Breast epithelium (tissue), 4 donors: Measurements from ENCODE around the gene CFAP46. TPM values are rescaled to one million over a fixed set of nuclear protein-coding genes. Genes with fewer than 3 reads are reported as not detected.
A peak's percentile ranks its signal among the peaks of the same experiment; 100 is the strongest.

Experiments
- DNase-seq, 2 donors: peaks; one replicate each; pipeline ENCODE4 v3.0.0-alpha.2; 2019; ENCODE audit warnings: low spot score in 2 of 2
- H3K27ac ChIP-seq, 2 donors: fragments of 200-600 bp; sonication (generic) in 1 of 2; one replicate each; pipeline ENCODE4 v1.5.1; 2016 to 2019; ENCODE audit warnings: mild to moderate bottlenecking in 1 of 2
- H3K27me3 ChIP-seq, 2 donors: fragments of 200-600 bp; sonication (generic) in 1 of 2; one replicate each; pipeline versions ENCODE4 v1.5.1 to v1.6.0; 2017 to 2019; ENCODE audit warnings: control low read depth in 1 of 2, mild to moderate bottlenecking in 1 of 2
- H3K36me3 ChIP-seq: fragments of 200-600 bp; one replicate; pipeline ENCODE4 v1.5.1; 2019
- H3K4me1 ChIP-seq, 2 donors: fragments of 200-600 bp; sonication (generic); one replicate each; pipeline ENCODE4 v1.5.1; 2016 to 2019; ENCODE audit warnings: control low read depth in 1 of 2
- H3K4me3 ChIP-seq, 3 donors: fragments of 200-600 bp; sonication (generic); 1 replicate in 2 of 3; 2 replicates in 1 of 3; pipeline ENCODE4 v1.5.1; 2016 to 2019; ENCODE audit warnings: mild to moderate bottlenecking in 3 of 3, moderate library complexity in 2 of 3
- H3K9me3 ChIP-seq, 2 donors: fragments of 200-600 bp; sonication (generic) in 1 of 2; one replicate each; pipeline ENCODE4 v1.5.1; 2016 to 2019; ENCODE audit warnings: control low read depth in 1 of 2
- POLR2A ChIP-seq: fragments of 450-650 bp; IDR thresholded peaks from one replicate; pipeline ENCODE4 v1.6.1; 2016; ENCODE audit warnings: antibody characterized with exemption, mild to moderate bottlenecking, moderate library complexity
- POLR2AphosphoS5 ChIP-seq, 3 donors: sonication (generic); formaldehyde crosslinking; IDR thresholded peaks; one replicate each; pipeline ENCODE4 v1.6.1; 2017; ENCODE audit warnings: antibody characterized with exemption in 3 of 3
- intact Hi-C: fragments of 100-400 bp; cut with DNase I; formaldehyde crosslinking; loops from one replicate; pipeline ENCODE4 v1.15.1; 2023; ENCODE audit warnings: low total_unique reads
- total RNA-seq, 3 donors: library from RNA; depleted of rRNA; stranded (reverse); fragments of >200 nt; gene quantifications; one replicate each; pipeline ENCODE4 v1.1.0, GENCODE V29; 2016
- TF ChIP-seq, protein P1 (sequence below), 3 donors: fragments of 450-650 bp; IDR thresholded peaks; one replicate each; pipeline ENCODE4 v1.5.1; 2016 to 2017; ENCODE audit warnings: antibody characterized with exemption in 3 of 3, mild to moderate bottlenecking in 3 of 3, moderate library complexity in 3 of 3

Gene CFAP46
- total RNA-seq, 3 donors from 2014 or later: 0.16 to 0.73 (median 0.66) TPM

DNA sequence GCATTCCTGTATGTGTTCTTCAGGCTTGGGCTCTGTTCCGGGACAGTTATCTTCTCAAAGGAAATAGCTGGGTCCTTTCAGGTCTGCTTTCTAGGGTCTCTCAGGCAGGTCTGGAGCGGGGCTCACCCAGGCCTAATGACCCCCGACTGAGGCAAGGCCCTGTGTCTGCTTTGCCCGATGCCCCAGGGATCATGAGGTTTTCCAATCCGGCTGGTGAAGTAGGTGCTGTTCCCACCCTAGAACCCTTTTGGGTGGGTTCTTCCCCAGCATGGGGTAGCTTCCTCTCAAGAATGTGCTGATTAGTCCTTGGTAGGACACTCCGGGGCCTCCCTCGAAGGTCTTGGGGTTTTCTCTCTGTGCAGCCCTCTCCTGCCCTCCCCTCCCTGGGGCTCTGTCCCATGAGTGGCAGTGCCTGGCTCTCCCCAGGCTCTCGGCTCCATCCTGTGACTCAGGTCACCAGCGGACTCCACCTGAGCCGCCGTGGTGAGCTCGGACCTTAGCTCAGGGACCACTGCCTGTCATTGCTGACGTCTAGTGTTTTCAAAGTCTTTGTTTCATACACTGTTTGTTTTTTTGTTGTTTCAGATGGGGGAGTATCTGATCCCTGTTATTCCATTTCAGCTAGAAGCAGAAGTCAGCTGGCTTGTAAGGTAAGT is 85.4 kb downstream of the CFAP46 start:
- Histone ChIP-seq H3K9me3 (peaks cover 10 to 17% of the 10 kb centered on the region in 2 donors), H3K4me1 (no peaks in the 10 kb centered on the region), H3K27me3 (peaks cover 0 to 45% of the 10 kb centered on the region in 2 donors), H3K36me3 (no peaks in the 10 kb centered on the region), H3K4me3 (no peak overlapping the region), H3K27ac (no peak overlapping the region)
- intact Hi-C loops: no loop called here
- DNase-seq: peak in 1 of 2 donors; percentile 27
- TF ChIP-seq POLR2AphosphoS5 (IDR thresholded peaks at IDR 0.05) (no peak), POLR2A (no peak)
- TF ChIP-seq, protein P1, sequence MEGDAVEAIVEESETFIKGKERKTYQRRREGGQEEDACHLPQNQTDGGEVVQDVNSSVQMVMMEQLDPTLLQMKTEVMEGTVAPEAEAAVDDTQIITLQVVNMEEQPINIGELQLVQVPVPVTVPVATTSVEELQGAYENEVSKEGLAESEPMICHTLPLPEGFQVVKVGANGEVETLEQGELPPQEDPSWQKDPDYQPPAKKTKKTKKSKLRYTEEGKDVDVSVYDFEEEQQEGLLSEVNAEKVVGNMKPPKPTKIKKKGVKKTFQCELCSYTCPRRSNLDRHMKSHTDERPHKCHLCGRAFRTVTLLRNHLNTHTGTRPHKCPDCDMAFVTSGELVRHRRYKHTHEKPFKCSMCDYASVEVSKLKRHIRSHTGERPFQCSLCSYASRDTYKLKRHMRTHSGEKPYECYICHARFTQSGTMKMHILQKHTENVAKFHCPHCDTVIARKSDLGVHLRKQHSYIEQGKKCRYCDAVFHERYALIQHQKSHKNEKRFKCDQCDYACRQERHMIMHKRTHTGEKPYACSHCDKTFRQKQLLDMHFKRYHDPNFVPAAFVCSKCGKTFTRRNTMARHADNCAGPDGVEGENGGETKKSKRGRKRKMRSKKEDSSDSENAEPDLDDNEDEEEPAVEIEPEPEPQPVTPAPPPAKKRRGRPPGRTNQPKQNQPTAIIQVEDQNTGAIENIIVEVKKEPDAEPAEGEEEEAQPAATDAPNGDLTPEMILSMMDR (IDR thresholded peaks at IDR 0.05): no peak

GRCh38 chr10:132855889-132856288 is 86.5 kb downstream of the CFAP46 start:
- intact Hi-C loops: no loop called here
- TF ChIP-seq POLR2A (no peak), POLR2AphosphoS5 (IDR thresholded peaks at IDR 0.05) (no peak)
- TF ChIP-seq, protein P1 (IDR thresholded peaks at IDR 0.05): no peak

GRCh38 chr10:132851451-132851850 is 90.9 kb downstream of the CFAP46 start:
- TF ChIP-seq POLR2AphosphoS5 (IDR thresholded peaks at IDR 0.05) (no peak), POLR2A (no peak)
- TF ChIP-seq, protein P1 (IDR thresholded peaks at IDR 0.05): no peak
- no peaks in the 10 kb centered on the region for H3K36me3 ChIP-seq
- DNase-seq: no peak
- intact Hi-C loops: no loop called here
- H3K9me3 ChIP-seq: peaks cover 4 to 5% of the 10 kb centered on the region in 2 donors
- H3K27me3 ChIP-seq: peaks cover 0 to 33% of the 10 kb centered on the region in 2 donors
- H3K27ac ChIP-seq: no peak overlapping the region
- H3K4me1 ChIP-seq: no peaks in the 10 kb centered on the region
- H3K4me3 ChIP-seq: no peak overlapping the region

More at GRCh38 chr10:132855889-132856288, 86.5 kb downstream of the CFAP46 start:
- peaks cover 10 to 17% of the 10 kb centered on the region in 2 donors for H3K9me3 ChIP-seq
- DNase-seq: no peak
- H3K36me3 ChIP-seq: no peaks in the 10 kb centered on the region
- no peak overlapping the region for H3K4me3 ChIP-seq
- no peak overlapping the region for H3K27ac ChIP-seq
- H3K27me3 ChIP-seq: peaks cover 0 to 34% of the 10 kb centered on the region in 2 donors
- no peaks in the 10 kb centered on the region for H3K4me1 ChIP-seq

DNA sequence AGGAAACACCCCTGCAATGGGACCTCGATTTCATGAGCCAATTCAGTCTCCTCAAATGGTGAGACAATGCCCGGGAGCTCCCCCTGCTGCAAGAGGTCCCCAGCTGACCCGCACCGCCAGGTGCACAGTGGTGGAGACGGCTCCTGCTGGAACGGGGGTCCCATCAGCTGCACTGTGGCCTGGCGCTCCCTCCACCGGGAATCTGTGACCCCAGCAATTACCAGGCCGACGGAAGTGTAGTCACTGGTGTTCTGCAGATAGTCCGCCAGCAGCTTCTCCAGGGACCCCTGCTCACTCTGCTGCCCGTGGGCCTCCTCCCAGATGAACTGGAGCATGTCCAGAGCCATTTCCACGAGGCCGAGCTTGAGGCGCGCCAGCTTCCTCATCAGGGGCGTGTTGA is 91.5 kb downstream of the CFAP46 start:
- Histone ChIP-seq H3K36me3 (no peaks in the 10 kb centered on the region), H3K4me1 (no peaks in the 10 kb centered on the region), H3K27me3 (peaks cover 0 to 38% of the 10 kb centered on the region in 2 donors), H3K4me3 (no peak overlapping the region), H3K27ac (no peak overlapping the region), H3K9me3 (peaks cover 2 to 4% of the 10 kb centered on the region in 2 donors)
- intact Hi-C loops: no loop called here
- no peak for DNase-seq
- TF ChIP-seq, protein P1 (IDR thresholded peaks at IDR 0.05): no peak
- no peak for TF ChIP-seq POLR2AphosphoS5 (IDR thresholded peaks at IDR 0.05)
- TF ChIP-seq POLR2A: no peak

DNA sequence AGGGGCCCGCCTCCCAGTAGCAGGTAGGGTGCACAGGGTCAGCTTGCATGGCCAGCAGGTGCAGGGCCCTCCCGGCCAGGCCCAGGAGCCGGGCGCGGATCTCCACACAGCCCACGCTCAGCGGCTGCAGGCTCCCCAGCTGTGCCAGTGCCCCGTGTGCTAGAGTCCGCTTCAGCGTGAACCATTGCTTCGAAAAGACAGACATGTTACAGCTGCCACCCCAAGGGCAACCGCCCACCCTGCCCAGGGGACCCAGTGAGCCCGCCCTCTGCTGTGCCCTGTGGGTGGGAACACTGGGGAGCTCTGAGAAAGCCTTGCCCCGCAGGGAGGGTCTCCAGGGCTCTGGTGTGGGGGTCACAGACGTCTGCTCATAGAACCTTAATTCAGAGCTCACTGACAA is 92.1 kb downstream of the CFAP46 start:
- no peak overlapping the region for H3K27ac ChIP-seq
- peaks cover 0 to 44% of the 10 kb centered on the region in 2 donors for H3K27me3 ChIP-seq
- no peak overlapping the region for H3K4me3 ChIP-seq
- no peak for TF ChIP-seq POLR2A
- TF ChIP-seq, protein P1 (IDR thresholded peaks at IDR 0.05): no peak
- TF ChIP-seq POLR2AphosphoS5 (IDR thresholded peaks at IDR 0.05): no peak
- no peaks in the 10 kb centered on the region for H3K9me3 ChIP-seq
- DNase-seq: no peak
- intact Hi-C loops: no loop called here
- H3K36me3 ChIP-seq: no peaks in the 10 kb centered on the region
- no peaks in the 10 kb centered on the region for H3K4me1 ChIP-seq
